Measurements from ENCODE around the gene GALNT18. TPM values are rescaled to one million over a fixed set of nuclear protein-coding genes. Genes with fewer than 3 reads are reported as not detected.

GALNT18 gene
- total and polyA plus RNA-seq, 5 donors, result 17.5 to 32.2 (median 21.0) TPM

- no peak overlapping the region for H3K27ac ChIP-seq (ENCODE audit: low read length)
- no peaks in the 10 kb centered on the region for H3K27me3 ChIP-seq (ENCODE audit: control insufficient read depth, insufficient read depth)
- no peak for DNase-seq
- ATAC-seq, result no peak
- H3K4me1 ChIP-seq (ENCODE audit: control insufficient read depth, insufficient read depth, low read length), result no peaks in the 10 kb centered on the region
- intact Hi-C loops (cut with DNase I), result no loop called here
- WGBS, result 54% methylated on average over 4 of the region's 4 CpGs
- no peak overlapping the region for H3K4me3 ChIP-seq (ENCODE audit: low read length)
- H3K9me3 ChIP-seq (ENCODE audit: control insufficient read depth, low read length), result no peaks in the 10 kb centered on the region
These were observed 368.3 kb downstream of the GALNT18 start for GRCh38 chr11:11253497-11253896.

GRCh38 chr11:11252403-11252802, 369.4 kb downstream of the GALNT18 start:
- ATAC-seq (no peak), DNase-seq (no peak)
- Histone ChIP-seq H3K27ac (ENCODE audit: low read length) (no peak overlapping the region), H3K4me1 (ENCODE audit: control insufficient read depth, insufficient read depth, low read length) (no peaks in the 10 kb centered on the region), H3K4me3 (ENCODE audit: low read length) (no peak overlapping the region), H3K27me3 (ENCODE audit: control insufficient read depth, insufficient read depth) (no peaks in the 10 kb centered on the region), H3K9me3 (ENCODE audit: control insufficient read depth, low read length) (no peaks in the 10 kb centered on the region)
- intact Hi-C loops (cut with DNase I), result no loop called here
- WGBS, result 84% methylated on average over 6 of the region's 6 CpGs

GRCh38 chr11:11251394-11251970, 370.3 kb downstream of the GALNT18 start:
- no peak for ATAC-seq
- intact Hi-C loops (cut with DNase I), result no loop called here
- 89% methylated on average over 4 of the region's 4 CpGs for WGBS

GRCh38 chr11:11250470-11250869, 371.3 kb downstream of the GALNT18 start:
- 65% methylated on average over 2 of the region's 2 CpGs for WGBS

More at GRCh38 chr11:11251394-11251970, 370.3 kb downstream of the GALNT18 start:
- Histone ChIP-seq H3K27me3 (ENCODE audit: control insufficient read depth, insufficient read depth) (no peaks in the 10 kb centered on the region), H3K27ac (ENCODE audit: low read length) (no peak overlapping the region), H3K9me3 (ENCODE audit: control insufficient read depth, low read length) (no peaks in the 10 kb centered on the region), H3K4me3 (ENCODE audit: low read length) (no peak overlapping the region), H3K4me1 (ENCODE audit: control insufficient read depth, insufficient read depth, low read length) (no peaks in the 10 kb centered on the region)
- DNase-seq, result no peak

GRCh38 chr11:11247576-11247975, 374.2 kb downstream of the GALNT18 start:
- WGBS, result 90% methylated on average over 2 of the region's 2 CpGs
- DNase-seq, result no peak

More at GRCh38 chr11:11250470-11250869, 371.3 kb downstream of the GALNT18 start:
- ATAC-seq, result no peak
- intact Hi-C loops (cut with DNase I), result no loop called here
- H3K9me3 ChIP-seq (ENCODE audit: control insufficient read depth, low read length), result no peaks in the 10 kb centered on the region
- no peaks in the 10 kb centered on the region for H3K4me1 ChIP-seq (ENCODE audit: control insufficient read depth, insufficient read depth, low read length)
- H3K27me3 ChIP-seq (ENCODE audit: control insufficient read depth, insufficient read depth), result no peaks in the 10 kb centered on the region
- no peak for DNase-seq
- no peak overlapping the region for H3K27ac ChIP-seq (ENCODE audit: low read length)
- no peak overlapping the region for H3K4me3 ChIP-seq (ENCODE audit: low read length)

GRCh38 chr11:11247086-11247485, 374.7 kb downstream of the GALNT18 start:
- no peak overlapping the region for H3K27ac ChIP-seq (ENCODE audit: low read length)
- H3K4me1 ChIP-seq (ENCODE audit: control insufficient read depth, insufficient read depth, low read length), result peaks cover 9% of the 10 kb centered on the region
- DNase-seq, result no peak
- ATAC-seq, result no peak
- WGBS, result 82% methylated on average over 6 of the region's 6 CpGs
- H3K4me3 ChIP-seq (ENCODE audit: low read length), result no peak overlapping the region
- H3K9me3 ChIP-seq (ENCODE audit: control insufficient read depth, low read length), result no peaks in the 10 kb centered on the region
- no peaks in the 10 kb centered on the region for H3K27me3 ChIP-seq (ENCODE audit: control insufficient read depth, insufficient read depth)
- intact Hi-C loops (cut with DNase I), result no loop called here

More at GRCh38 chr11:11247576-11247975, 374.2 kb downstream of the GALNT18 start:
- H3K9me3 ChIP-seq (ENCODE audit: control insufficient read depth, low read length), result no peaks in the 10 kb centered on the region
- H3K27me3 ChIP-seq (ENCODE audit: control insufficient read depth, insufficient read depth), result no peaks in the 10 kb centered on the region
- H3K4me1 ChIP-seq (ENCODE audit: control insufficient read depth, insufficient read depth, low read length), result peaks cover 9% of the 10 kb centered on the region
- H3K4me3 ChIP-seq (ENCODE audit: low read length), result no peak overlapping the region
- intact Hi-C loops (cut with DNase I), result no loop called here
- no peak for ATAC-seq
- no peak overlapping the region for H3K27ac ChIP-seq (ENCODE audit: low read length)

- H3K9me3 ChIP-seq (ENCODE audit: control insufficient read depth, low read length), result no peaks in the 10 kb centered on the region
- H3K27me3 ChIP-seq (ENCODE audit: control insufficient read depth, insufficient read depth), result no peaks in the 10 kb centered on the region
- no peak overlapping the region for H3K27ac ChIP-seq (ENCODE audit: low read length)
- H3K4me1 ChIP-seq (ENCODE audit: control insufficient read depth, insufficient read depth, low read length), result peaks cover 9% of the 10 kb centered on the region
- ATAC-seq (no peak), DNase-seq (no peak)
- H3K4me3 ChIP-seq (ENCODE audit: low read length), result no peak overlapping the region
- intact Hi-C loops (cut with DNase I), result no loop called here
- WGBS, result 94% methylated on average over 1 of the region's 1 CpG
These were observed 375.6 kb downstream of the GALNT18 start for GRCh38 chr11:11246166-11246565.

GRCh38 chr11:11245453-11245852, 376.4 kb downstream of the GALNT18 start:
- no peak for ATAC-seq
- 55% methylated on average over 3 of the region's 3 CpGs for WGBS
- H3K27ac ChIP-seq (ENCODE audit: low read length), result no peak overlapping the region
- H3K4me3 ChIP-seq (ENCODE audit: low read length), result no peak overlapping the region
- H3K4me1 ChIP-seq (ENCODE audit: control insufficient read depth, insufficient read depth, low read length), result peaks cover 9% of the 10 kb centered on the region
- no peaks in the 10 kb centered on the region for H3K27me3 ChIP-seq (ENCODE audit: control insufficient read depth, insufficient read depth)
- DNase-seq, result no peak
- no peaks in the 10 kb centered on the region for H3K9me3 ChIP-seq (ENCODE audit: control insufficient read depth, low read length)
- intact Hi-C loops (cut with DNase I), result no loop called here

GRCh38 chr11:11244470-11245080, 377.2 kb downstream of the GALNT18 start:
- Histone ChIP-seq H3K27ac (ENCODE audit: low read length) (peak overlapping the region; percentile 80), H3K27me3 (ENCODE audit: control insufficient read depth, insufficient read depth) (no peaks in the 10 kb centered on the region), H3K9me3 (ENCODE audit: control insufficient read depth, low read length) (no peaks in the 10 kb centered on the region), H3K4me1 (ENCODE audit: control insufficient read depth, insufficient read depth, low read length) (peaks cover 9% of the 10 kb centered on the region), H3K4me3 (ENCODE audit: low read length) (no peak overlapping the region)
- DNase-seq (no peak), ATAC-seq (no peak)
- WGBS, result 61% methylated on average over 2 of the region's 2 CpGs
- intact Hi-C loops (cut with DNase I), result no loop called here

- Histone ChIP-seq H3K27me3 (ENCODE audit: control insufficient read depth, insufficient read depth) (no peaks in the 10 kb centered on the region), H3K9me3 (ENCODE audit: control insufficient read depth, low read length) (no peaks in the 10 kb centered on the region), H3K4me1 (ENCODE audit: control insufficient read depth, insufficient read depth, low read length) (peaks cover 9% of the 10 kb centered on the region), H3K27ac (ENCODE audit: low read length) (peak overlapping the region; percentile 80), H3K4me3 (ENCODE audit: low read length) (no peak overlapping the region)
- intact Hi-C loops (cut with DNase I), result no loop called here
- peak; percentile 61 to 83 (median 76) for DNase-seq
- WGBS, result 18% methylated on average over 9 of the region's 9 CpGs
- peak; percentile 71 to 88 for ATAC-seq
These were observed 378.0 kb downstream of the GALNT18 start for GRCh38 chr11:11243590-11244469.

- ATAC-seq (peak; percentile 74 to 78), DNase-seq (peak; percentile 78 to 84 (median 79))
- Histone ChIP-seq H3K27me3 (ENCODE audit: control insufficient read depth, insufficient read depth) (no peaks in the 10 kb centered on the region), H3K4me3 (ENCODE audit: low read length) (no peak overlapping the region), H3K4me1 (ENCODE audit: control insufficient read depth, insufficient read depth, low read length) (peaks cover 9% of the 10 kb centered on the region), H3K27ac (ENCODE audit: low read length) (peak overlapping the region; percentile 76), H3K9me3 (ENCODE audit: control insufficient read depth, low read length) (no peaks in the 10 kb centered on the region)
- WGBS, result 48% methylated on average over 6 of the region's 6 CpGs
- intact Hi-C loops (cut with DNase I), result no loop called here
These were observed 378.6 kb downstream of the GALNT18 start for GRCh38 chr11:11243209-11243589.
